ENCODE measurements around the gene PFKP. TPM values are rescaled to one million over a fixed set of nuclear protein-coding genes. Genes with fewer than 3 reads are reported as not detected.

The PFKP gene
- total RNA-seq, 1 experiment from 2014 or later: 140 TPM

DNA sequence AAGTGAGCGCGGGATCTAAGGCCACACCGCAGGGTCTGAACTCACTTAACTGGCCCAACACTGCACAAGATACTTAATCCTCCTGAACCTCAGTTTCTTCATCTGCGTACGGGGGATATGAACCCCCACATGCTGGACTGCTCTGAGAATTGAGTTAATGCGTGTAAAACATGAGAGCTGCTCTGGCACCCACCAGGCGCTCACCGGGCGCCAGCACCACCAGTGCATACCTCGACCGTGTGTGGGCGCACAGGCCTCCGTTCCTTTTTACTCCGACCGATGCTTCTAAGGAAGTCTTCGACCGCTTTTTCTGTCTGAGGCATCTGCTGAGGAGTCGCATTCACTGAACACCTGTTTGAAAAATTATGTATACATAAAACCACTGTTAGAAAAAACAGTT lies 78.0 kb downstream of the PFKP start:
- H3K27ac ChIP-seq (ENCODE audit: low read length): no peak overlapping the region
- ATAC-seq: no peak
- H3K36me3 ChIP-seq (ENCODE audit: low read depth, low read length): peaks cover 4% of the 10 kb centered on the region; the same call in 1 of the 2 replicates
- no peak overlapping the region for H3K4me2 ChIP-seq (ENCODE audit: low read length)
- ChIA-PET CTCF (no interaction called here), POLR2A (ENCODE audit: unreplicated experiment) (no interaction called here)
- DNase-seq: no peak
- TF ChIP-seq EZH2 (IDR thresholded peaks at IDR 0.05; ENCODE audit: low read length, unreplicated experiment): no peak
- TF ChIP-seq CTCF (conservative IDR thresholded peaks at IDR 0.05; ENCODE audit: low read depth, low read length): no peak
- no peak for TF ChIP-seq EZH2phosphoT487 (IDR thresholded peaks at IDR 0.05; ENCODE audit: borderline replicate concordance, low read length)
- intact Hi-C loops (cut with micrococcal nuclease): no loop called here
- H3K9ac ChIP-seq (ENCODE audit: low read length): no peak overlapping the region
- H2AFZ ChIP-seq (ENCODE audit: low read length): no peak overlapping the region
- H3K4me3 ChIP-seq (ENCODE audit: low read length): no peak overlapping the region
- no peaks in the 10 kb centered on the region for H3K79me2 ChIP-seq (ENCODE audit: low read length)
- H4K20me1 ChIP-seq (ENCODE audit: low read length): no peaks in the 10 kb centered on the region
- H3F3A ChIP-seq (ENCODE audit: low read length, unreplicated experiment): no peaks in the 10 kb centered on the region
- no peaks in the 10 kb centered on the region for H3K27me3 ChIP-seq (ENCODE audit: low read length)
- no peaks in the 10 kb centered on the region for H3K4me1 ChIP-seq (ENCODE audit: insufficient read depth, low read length)
- H3K9me2 ChIP-seq (replicated peaks; ENCODE audit: low read length): no peaks in the 10 kb centered on the region
- no TSS peak for BruUV-seq (replicated peaks)
- no peaks in the 10 kb centered on the region for H3K9me3 ChIP-seq (ENCODE audit: low read length)

GRCh38 chr10:3146289-3146688 lies 78.9 kb downstream of the PFKP start:
- Histone ChIP-seq H3K9ac (ENCODE audit: low read length) (no peak overlapping the region), H3K36me3 (ENCODE audit: low read depth, low read length) (peaks cover 6% of the 10 kb centered on the region; the same call in 1 of the 2 replicates), H3K27ac (ENCODE audit: low read length) (no peak overlapping the region), H3K79me2 (ENCODE audit: low read length) (no peaks in the 10 kb centered on the region), H3K27me3 (ENCODE audit: low read length) (no peaks in the 10 kb centered on the region), H3K9me3 (ENCODE audit: low read length) (no peaks in the 10 kb centered on the region), H4K20me1 (ENCODE audit: low read length) (no peaks in the 10 kb centered on the region), H3K4me3 (ENCODE audit: low read length) (no peak overlapping the region), H3F3A (ENCODE audit: low read length, unreplicated experiment) (no peaks in the 10 kb centered on the region), H2AFZ (ENCODE audit: low read length) (no peak overlapping the region), H3K4me1 (ENCODE audit: insufficient read depth, low read length) (no peaks in the 10 kb centered on the region), H3K4me2 (ENCODE audit: low read length) (no peak overlapping the region), H3K9me2 (replicated peaks; ENCODE audit: low read length) (no peaks in the 10 kb centered on the region)
- intact Hi-C loops (cut with micrococcal nuclease): no loop called here
- DNase-seq (no peak), ATAC-seq (no peak)
- CTCF ChIA-PET: no interaction called here
- POLR2A ChIA-PET (ENCODE audit: unreplicated experiment): no interaction called here
- TF ChIP-seq EZH2 (IDR thresholded peaks at IDR 0.05; ENCODE audit: low read length, unreplicated experiment): no peak
- no peak for TF ChIP-seq EZH2phosphoT487 (IDR thresholded peaks at IDR 0.05; ENCODE audit: borderline replicate concordance, low read length)
- TF ChIP-seq CTCF (conservative IDR thresholded peaks at IDR 0.05; ENCODE audit: low read depth, low read length): no peak
- no TSS peak for BruUV-seq (replicated peaks)

DNA sequence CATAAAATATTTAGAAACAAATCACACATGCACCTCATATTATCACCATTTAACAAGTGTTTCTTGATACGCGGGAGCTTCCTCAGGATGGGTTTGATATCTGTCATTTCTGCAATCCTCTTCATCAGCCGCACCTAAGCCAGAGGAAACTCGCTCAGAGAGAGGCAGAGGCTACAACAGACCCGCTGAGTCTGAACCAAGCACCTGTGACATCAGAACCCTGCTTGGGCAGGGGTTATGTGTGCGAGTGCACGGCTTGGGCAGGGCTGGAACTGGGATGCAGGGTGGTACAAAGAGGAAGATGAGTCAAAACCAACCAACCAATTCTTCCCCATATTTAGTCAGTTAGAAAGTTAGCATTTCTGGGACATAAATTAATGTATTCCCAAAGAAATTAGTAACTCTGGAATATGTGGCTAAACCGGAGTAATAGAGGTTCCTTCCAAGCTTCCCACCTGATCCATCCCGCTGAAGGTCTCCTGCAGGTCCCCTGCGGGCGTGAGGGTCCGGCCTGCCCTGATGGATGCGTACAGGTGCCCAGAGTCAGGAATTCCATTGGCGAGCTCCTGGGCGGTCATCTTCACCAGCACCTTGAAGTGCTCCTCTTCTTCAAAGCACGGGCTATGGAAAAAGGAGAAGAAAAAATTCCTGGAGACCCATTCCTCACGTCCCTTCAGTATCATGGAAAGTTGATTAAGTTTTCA lies 79.9 kb downstream of the PFKP start:
- ATAC-seq (no peak), DNase-seq (no peak)
- no peaks in the 10 kb centered on the region for H3F3A ChIP-seq (ENCODE audit: low read length, unreplicated experiment)
- intact Hi-C loops (cut with micrococcal nuclease): no loop called here
- no peak overlapping the region for H3K4me3 ChIP-seq (ENCODE audit: low read length)
- no TSS peak for BruUV-seq (replicated peaks)
- TF ChIP-seq EZH2phosphoT487 (IDR thresholded peaks at IDR 0.05; ENCODE audit: borderline replicate concordance, low read length): no peak
- no peak for TF ChIP-seq CTCF (conservative IDR thresholded peaks at IDR 0.05; ENCODE audit: low read depth, low read length)
- TF ChIP-seq EZH2 (IDR thresholded peaks at IDR 0.05; ENCODE audit: low read length, unreplicated experiment): no peak
- no peaks in the 10 kb centered on the region for H3K27me3 ChIP-seq (ENCODE audit: low read length)
- ChIA-PET CTCF (no interaction called here), POLR2A (ENCODE audit: unreplicated experiment) (no interaction called here)
- no peaks in the 10 kb centered on the region for H3K9me3 ChIP-seq (ENCODE audit: low read length)
- no peak overlapping the region for H2AFZ ChIP-seq (ENCODE audit: low read length)
- H4K20me1 ChIP-seq (ENCODE audit: low read length): no peaks in the 10 kb centered on the region
- H3K9ac ChIP-seq (ENCODE audit: low read length): no peak overlapping the region
- no peaks in the 10 kb centered on the region for H3K4me1 ChIP-seq (ENCODE audit: insufficient read depth, low read length)
- H3K36me3 ChIP-seq (ENCODE audit: low read depth, low read length): peaks cover 6% of the 10 kb centered on the region; the same call in 1 of the 2 replicates
- no peak overlapping the region for H3K27ac ChIP-seq (ENCODE audit: low read length)
- no peaks in the 10 kb centered on the region for H3K9me2 ChIP-seq (replicated peaks; ENCODE audit: low read length)
- no peaks in the 10 kb centered on the region for H3K79me2 ChIP-seq (ENCODE audit: low read length)
- no peak overlapping the region for H3K4me2 ChIP-seq (ENCODE audit: low read length)
